K562 (cell line): ENCODE results near the gene CDRT4.

ENCODE experiments used
- BDP1 ChIP-seq: IDR thresholded peaks from 3 replicates; pipeline ENCODE4 v1.6.1; 2011; ENCODE audit not compliant: insufficient read length, insufficient read depth
- DNMT1 ChIP-seq: fragments of 450-650 bp; IDR thresholded peaks from 2 replicates; pipeline ENCODE4 v1.6.1; 2016; ENCODE audit warnings: antibody characterized with exemption, mild to moderate bottlenecking
- EGR1 ChIP-seq: fragments of 450-650 bp; conservative IDR thresholded peaks from 2 replicates; pipeline ENCODE4 v1.6.1; 2017; ENCODE audit warnings: mild to moderate bottlenecking
- EP300 ChIP-seq: IDR thresholded peaks from 2 replicates; pipeline ENCODE4 v1.6.1; 2012; ENCODE audit warnings: low read length, improper control_type of control experiment
- FOXJ3 ChIP-seq: sonication (generic); formaldehyde crosslinking; IDR thresholded peaks from 2 replicates; pipeline ENCODE4 v1.4.0; 2020; ENCODE audit warnings: mild to moderate bottlenecking, missing genetic modification reagents
- LEF1 ChIP-seq: fragments of 450-650 bp; IDR thresholded peaks from 2 replicates; pipeline ENCODE4 v1.6.1; 2016; ENCODE audit warnings: mild to moderate bottlenecking
- MNT ChIP-seq, 2 experiments: fragments of 450-650 bp; conservative IDR thresholded peaks; 2 replicates each; pipeline ENCODE4 v1.6.1; 2017; ENCODE audit warnings: mild to moderate bottlenecking in 2 of 2, moderate library complexity in 2 of 2
- POLR2AphosphoS5 ChIP-seq: IDR thresholded peaks from 2 replicates; pipeline ENCODE4 v1.6.1; 2011; ENCODE audit warnings: mild to moderate bottlenecking, low read depth, low read length, moderate library complexity; ENCODE audit not compliant: control insufficient read depth, insufficient read depth
- SIX5 ChIP-seq, 2 experiments: IDR thresholded peaks; 2 replicates each; pipeline ENCODE4 v1.6.1; 2011; ENCODE audit warnings: low read length in 2 of 2, borderline replicate concordance in 1 of 2, low read depth in 1 of 2, mild to moderate bottlenecking in 1 of 2, moderate library complexity in 1 of 2; ENCODE audit not compliant: insufficient read depth in 1 of 2
- TBP ChIP-seq: optimal IDR thresholded peaks from 2 replicates; pipeline ENCODE3; 2011; ENCODE audit warnings: low read depth, low read length, improper control_type of control experiment
- ZNF740 ChIP-seq, 3 experiments: fragments of 200-800 bp in 1 of 3; sonication (Bioruptor generic) in 1 of 3; sonication (generic) in 1 of 3; formaldehyde crosslinking in 1 of 3; IDR thresholded peaks; 2 replicates each; pipeline versions ENCODE4 v1.6.1 to v1.8.0; 2016 to 2022; ENCODE audit warnings: mild to moderate bottlenecking in 2 of 3, missing compliant biosample characterization in 2 of 3, missing genetic modification characterization in 2 of 3, missing genetic modification reagents in 1 of 3
- TF ChIP-seq, protein P1 (sequence below), 2 experiments: fragments of 200-800 bp in 1 of 2; sonication (Bioruptor generic) in 1 of 2; sonication (generic) in 1 of 2; formaldehyde crosslinking in 1 of 2; IDR thresholded peaks in 1 of 2; conservative IDR thresholded peaks in 1 of 2; 2 replicates each; pipeline versions ENCODE4 v1.5.0 to v1.6.1; 2016 to 2020; ENCODE audit warnings: missing compliant biosample characterization in 1 of 2, missing genetic modification characterization in 1 of 2, missing genetic modification reagents in 1 of 2
- TF ChIP-seq, protein P2 (sequence below), 3 experiments: IDR thresholded peaks in 2 of 3; conservative IDR thresholded peaks in 1 of 3; 2 replicates each; pipeline ENCODE4 v1.5.1; 2011 to 2012; ENCODE audit warnings: low read length in 3 of 3, mild to moderate bottlenecking in 3 of 3, control low read depth in 2 of 3, improper control_type of control experiment in 1 of 3, inconsistent platforms in 1 of 3, low read depth in 1 of 3, mixed read lengths in 1 of 3, moderate library complexity in 1 of 3; ENCODE audit not compliant: insufficient read depth in 2 of 3
- TF ChIP-seq, protein P3 (sequence below): sonication (generic); formaldehyde crosslinking; IDR thresholded peaks from 2 replicates; pipeline ENCODE4 v1.9.0; 2022; ENCODE audit warnings: mild to moderate bottlenecking, missing genetic modification reagents

GRCh38 chr17:15512071-15512709 lies 44.8 kb upstream of the CDRT4 start:
- TF ChIP-seq EGR1 (no peak), ZNF740 (CRISPR knock-in tag; IDR thresholded peaks at IDR 0.05) (no peak), ZNF740 (tag; IDR thresholded peaks at IDR 0.05) (no peak), TBP (no peak), MNT (conservative IDR thresholded peaks at IDR 0.05) (no peak), LEF1 (no peak), SIX5 (IDR thresholded peaks at IDR 0.05; ENCODE audit: borderline replicate concordance in 1 of 2, insufficient read depth in 1 of 2, low read depth in 1 of 2, low read length in 2 of 2) (no peak), BDP1 (no peak), EP300 (no peak), FOXJ3 (CRISPR knock-in tag) (no peak), DNMT1 (no peak), POLR2AphosphoS5 (no peak)
- TF ChIP-seq, protein P1, sequence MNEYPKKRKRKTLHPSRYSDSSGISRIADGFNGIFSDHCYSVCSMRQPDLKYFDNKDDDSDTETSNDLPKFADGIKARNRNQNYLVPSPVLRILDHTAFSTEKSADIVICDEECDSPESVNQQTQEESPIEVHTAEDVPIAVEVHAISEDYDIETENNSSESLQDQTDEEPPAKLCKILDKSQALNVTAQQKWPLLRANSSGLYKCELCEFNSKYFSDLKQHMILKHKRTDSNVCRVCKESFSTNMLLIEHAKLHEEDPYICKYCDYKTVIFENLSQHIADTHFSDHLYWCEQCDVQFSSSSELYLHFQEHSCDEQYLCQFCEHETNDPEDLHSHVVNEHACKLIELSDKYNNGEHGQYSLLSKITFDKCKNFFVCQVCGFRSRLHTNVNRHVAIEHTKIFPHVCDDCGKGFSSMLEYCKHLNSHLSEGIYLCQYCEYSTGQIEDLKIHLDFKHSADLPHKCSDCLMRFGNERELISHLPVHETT (CRISPR knock-in tag; conservative IDR thresholded peaks at IDR 0.05 in 1 of 2, IDR thresholded peaks at IDR 0.05 in 1 of 2): no peak
- TF ChIP-seq, protein P2, sequence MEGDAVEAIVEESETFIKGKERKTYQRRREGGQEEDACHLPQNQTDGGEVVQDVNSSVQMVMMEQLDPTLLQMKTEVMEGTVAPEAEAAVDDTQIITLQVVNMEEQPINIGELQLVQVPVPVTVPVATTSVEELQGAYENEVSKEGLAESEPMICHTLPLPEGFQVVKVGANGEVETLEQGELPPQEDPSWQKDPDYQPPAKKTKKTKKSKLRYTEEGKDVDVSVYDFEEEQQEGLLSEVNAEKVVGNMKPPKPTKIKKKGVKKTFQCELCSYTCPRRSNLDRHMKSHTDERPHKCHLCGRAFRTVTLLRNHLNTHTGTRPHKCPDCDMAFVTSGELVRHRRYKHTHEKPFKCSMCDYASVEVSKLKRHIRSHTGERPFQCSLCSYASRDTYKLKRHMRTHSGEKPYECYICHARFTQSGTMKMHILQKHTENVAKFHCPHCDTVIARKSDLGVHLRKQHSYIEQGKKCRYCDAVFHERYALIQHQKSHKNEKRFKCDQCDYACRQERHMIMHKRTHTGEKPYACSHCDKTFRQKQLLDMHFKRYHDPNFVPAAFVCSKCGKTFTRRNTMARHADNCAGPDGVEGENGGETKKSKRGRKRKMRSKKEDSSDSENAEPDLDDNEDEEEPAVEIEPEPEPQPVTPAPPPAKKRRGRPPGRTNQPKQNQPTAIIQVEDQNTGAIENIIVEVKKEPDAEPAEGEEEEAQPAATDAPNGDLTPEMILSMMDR (IDR thresholded peaks at IDR 0.05 in 2 of 3, conservative IDR thresholded peaks at IDR 0.05 in 1 of 3; ENCODE audit: insufficient read depth in 2 of 3, low read depth in 1 of 3, low read length in 3 of 3): no peak
- TF ChIP-seq, protein P3, sequence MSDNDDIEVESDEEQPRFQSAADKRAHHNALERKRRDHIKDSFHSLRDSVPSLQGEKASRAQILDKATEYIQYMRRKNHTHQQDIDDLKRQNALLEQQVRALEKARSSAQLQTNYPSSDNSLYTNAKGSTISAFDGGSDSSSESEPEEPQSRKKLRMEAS: no peak
